Lower leg skin (tissue), 4 donors: ENCODE data around the gene RBFOX2. TPM values are rescaled to one million over a fixed set of nuclear protein-coding genes. Genes with fewer than 3 reads are reported as not detected.

ENCODE experiments used
- DNase-seq, 2 donors: peaks; one replicate each; pipeline ENCODE4 v3.0.0-alpha.2; 2019; ENCODE audit warnings: low spot score in 2 of 2
- H3K4me3 ChIP-seq: fragments of 200-600 bp; sonication (generic); 2 replicates; pipeline ENCODE4 v1.5.1; 2017; ENCODE audit warnings: mild to moderate bottlenecking, low read depth; ENCODE audit not compliant: poor library complexity, severe bottlenecking
- CTCF ChIP-seq, 3 donors: fragments of 450-650 bp; IDR thresholded peaks; one replicate each; pipeline ENCODE4 v1.5.1; 2016; ENCODE audit warnings: antibody characterized with exemption in 3 of 3, mild to moderate bottlenecking in 3 of 3, moderate library complexity in 2 of 3
- POLR2A ChIP-seq, 2 donors: fragments of 450-650 bp; IDR thresholded peaks; one replicate each; pipeline ENCODE4 v1.6.1; 2016 to 2017; ENCODE audit warnings: antibody characterized with exemption in 2 of 2, mild to moderate bottlenecking in 1 of 2, moderate library complexity in 1 of 2
- WGBS, 2 donors: methylation state at CpG; one replicate each; pipeline ENCODE4 v1.1.5; 2018; 5-methylcytosine and 5-hydroxymethylcytosine counted together
- intact Hi-C: fragments of 100-400 bp; cut with DNase I; formaldehyde crosslinking; loops from one replicate; pipeline ENCODE4 v1.15.0; 2023; ENCODE audit warnings: low total_unique reads
- total RNA-seq, 4 donors: library from RNA; depleted of rRNA; stranded (reverse); fragments of >200 nt; gene quantifications; one replicate each; pipeline ENCODE4 v1.1.0, GENCODE V29; 2016

Gene RBFOX2
- total RNA-seq, 4 donors from 2014 or later: 40.9 to 56.5 (median 51.1) TPM

- no peak for DNase-seq
- intact Hi-C loops: no loop called here
- H3K4me3 ChIP-seq: no peak overlapping the region
- TF ChIP-seq POLR2A (IDR thresholded peaks at IDR 0.05) (no peak), CTCF (IDR thresholded peaks at IDR 0.05) (no peak)
- 90 to 97% methylated on average over 6 of the region's 6 CpGs for WGBS, 2 donors
Observed at GRCh38 chr22:36032611-36033010, 4.0 kb upstream of the RBFOX2 start.

DNA sequence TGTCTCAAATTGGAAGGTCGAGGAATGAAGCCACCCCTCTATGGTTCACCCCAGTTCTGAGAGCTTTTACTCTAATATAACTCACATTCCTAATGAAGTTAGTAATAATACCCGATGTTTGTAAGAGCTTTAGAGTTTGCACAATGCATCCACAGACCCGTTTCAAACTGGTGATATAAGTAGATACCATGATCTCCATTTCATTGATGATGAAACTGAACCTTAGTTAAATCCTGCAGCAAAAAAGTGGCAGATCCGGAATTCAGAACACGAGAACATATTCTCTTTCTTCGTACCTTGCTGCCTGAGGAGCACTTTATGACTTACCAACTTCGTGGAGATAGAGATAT, 757 bp upstream of the RBFOX2 start:
- WGBS, 2 donors: 40 to 46% methylated on average over 7 of the region's 7 CpGs
- no peak overlapping the region for H3K4me3 ChIP-seq
- no peak for DNase-seq
- intact Hi-C loops: no loop called here
- no peak for TF ChIP-seq CTCF (IDR thresholded peaks at IDR 0.05)
- no peak for TF ChIP-seq POLR2A (IDR thresholded peaks at IDR 0.05)

DNA sequence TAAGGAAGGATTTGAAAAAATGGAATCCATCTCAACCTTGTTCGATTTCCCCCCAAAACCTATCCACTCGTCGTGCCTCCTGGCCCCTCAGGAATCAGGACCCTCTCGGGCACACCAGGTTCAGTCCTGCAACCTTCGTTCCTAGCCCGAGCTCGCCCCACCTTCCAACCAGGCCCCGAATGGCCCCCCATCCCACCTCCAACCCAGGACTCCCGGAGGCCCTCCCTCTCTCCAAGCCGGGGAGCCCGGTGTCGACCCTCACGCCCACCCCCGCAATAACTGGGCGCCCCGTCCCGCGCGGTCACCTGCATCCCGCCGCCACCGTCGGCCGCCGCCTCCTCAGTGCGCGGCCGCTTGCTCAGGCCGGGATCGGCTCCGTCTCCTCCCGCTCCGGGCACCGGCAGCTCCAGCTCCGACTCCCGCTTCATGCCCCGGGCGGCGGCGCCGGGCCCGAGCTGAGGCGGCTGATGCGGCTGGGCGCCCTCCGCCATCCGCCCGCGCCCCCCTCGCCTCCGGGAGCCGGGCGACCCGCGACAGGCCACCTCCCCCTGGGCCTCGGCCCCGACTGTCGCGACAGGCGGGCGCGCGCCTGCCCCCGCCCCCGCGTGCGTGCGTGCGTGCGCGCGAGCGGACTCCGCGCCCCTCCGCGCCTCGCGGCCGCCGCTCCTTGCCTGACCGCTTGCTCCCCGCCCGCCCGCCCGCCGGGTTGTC, 534 bp downstream of the RBFOX2 start:
- intact Hi-C loops: no loop called here
- TF ChIP-seq CTCF (IDR thresholded peaks at IDR 0.05) (no peak), POLR2A (IDR thresholded peaks at IDR 0.05) (no peak)
- peak overlapping the region; percentile 66 for H3K4me3 ChIP-seq
- WGBS, 2 donors: 0 to 1% methylated on average over 23 to 33 of the region's 87 CpGs
- peak in 1 of 2 donors; percentile 89 for DNase-seq

GRCh38 chr22:36027579-36027934, 1.1 kb downstream of the RBFOX2 start:
- TF ChIP-seq POLR2A (IDR thresholded peaks at IDR 0.05) (no peak), CTCF (IDR thresholded peaks at IDR 0.05) (no peak)
- no peak for DNase-seq
- peak overlapping the region; percentile 66 for H3K4me3 ChIP-seq
- WGBS, 2 donors: 0 to 4% methylated on average over 7 of the region's 7 CpGs
- intact Hi-C loops: no loop called here

- intact Hi-C loops: no loop called here
- H3K4me3 ChIP-seq: no peak overlapping the region
- TF ChIP-seq POLR2A (IDR thresholded peaks at IDR 0.05) (no peak), CTCF (IDR thresholded peaks at IDR 0.05) (no peak)
- no peak for DNase-seq
Observed at GRCh38 chr22:36026741-36027140, 1.9 kb downstream of the RBFOX2 start.

- H3K4me3 ChIP-seq: no peak overlapping the region
- no peak for DNase-seq
- TF ChIP-seq POLR2A (IDR thresholded peaks at IDR 0.05) (no peak), CTCF (IDR thresholded peaks at IDR 0.05) (no peak)
- intact Hi-C loops: no loop called here
Observed at GRCh38 chr22:36022697-36023096, 5.9 kb downstream of the RBFOX2 start.
